Gastrocnemius medialis (tissue), 4 donors: ENCODE results near the gene RXRG.

Experiments used
- CTCF ChIP-seq, 5 experiments: fragments of 450-650 bp in 3 of 5; fragments of 200-600 bp in 2 of 5; sonication (generic) in 2 of 5; IDR thresholded peaks in 4 of 5; conservative IDR thresholded peaks in 1 of 5; 1 replicate in 4 of 5; 2 replicates in 1 of 5; pipeline ENCODE4 v1.5.1; 2016 to 2019; ENCODE audit warnings: antibody characterized with exemption in 5 of 5, mild to moderate bottlenecking in 3 of 5, moderate library complexity in 3 of 5
- POLR2A ChIP-seq, 2 donors: fragments of 450-650 bp; IDR thresholded peaks; one replicate each; pipeline ENCODE4 v1.6.1; 2017; ENCODE audit warnings: antibody characterized with exemption in 2 of 2, mild to moderate bottlenecking in 2 of 2, moderate library complexity in 2 of 2

DNA sequence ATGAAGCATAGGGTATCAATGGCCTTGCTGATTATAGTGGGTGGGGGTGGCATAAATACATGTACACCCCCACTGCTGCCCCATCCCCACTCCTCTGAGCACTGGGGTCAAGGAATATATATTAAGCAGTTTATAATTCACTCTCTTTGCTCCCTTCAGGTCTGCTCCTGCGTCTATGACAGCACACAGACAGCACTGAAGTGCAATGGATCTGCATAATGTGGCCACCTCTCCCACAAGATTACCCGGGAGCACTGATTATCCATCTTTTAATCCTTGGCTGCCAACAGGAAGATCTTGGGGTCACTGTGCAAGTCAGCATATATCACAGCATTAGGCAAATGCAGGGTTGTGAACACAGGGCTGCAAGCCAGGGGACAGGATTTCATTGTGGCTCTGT lies 19.3 kb downstream of the RXRG start:
- TF ChIP-seq POLR2A (IDR thresholded peaks at IDR 0.05) = no peak
- no peak for TF ChIP-seq CTCF (IDR thresholded peaks at IDR 0.05 in 4 of 5, conservative IDR thresholded peaks at IDR 0.05 in 1 of 5)
